HEK293T (cell line): Measurements from ENCODE around the gene PROSER2.

Source experiments
- BHLHE40 ChIP-seq: fragments of 450-650 bp; IDR thresholded peaks from 2 replicates; pipeline ENCODE4 v1.6.1; 2016; ENCODE audit warnings: mild to moderate bottlenecking, moderate library complexity, borderline replicate concordance
- ELF4 ChIP-seq: fragments of 450-650 bp; IDR thresholded peaks from 2 replicates; pipeline ENCODE4 v1.6.1; 2017; ENCODE audit warnings: antibody characterized with exemption
- FOXM1 ChIP-seq: fragments of 450-650 bp; IDR thresholded peaks from 2 replicates; pipeline ENCODE4 v1.6.1; 2017; ENCODE audit warnings: mild to moderate bottlenecking, borderline replicate concordance
- LEF1 ChIP-seq: fragments of 450-650 bp; IDR thresholded peaks from 2 replicates; pipeline ENCODE4 v1.6.1; 2017; ENCODE audit warnings: mild to moderate bottlenecking, borderline replicate concordance

- TF ChIP-seq FOXM1 (no peak), ELF4 (no peak), BHLHE40 (no peak), LEF1 (no peak)
Measured at GRCh38 chr10:11827414-11827813, 4.3 kb downstream of the PROSER2 start.
